GM23338 (cell line): ENCODE measurements around the gene OLIG3.

ENCODE experiments used
- CREB1 ChIP-seq: fragments of 250-450 bp; sonication (Bioruptor Pico); IDR thresholded peaks from 2 replicates; pipeline ENCODE4 v1.5.0; 2020; ENCODE audit warnings: low read depth, mild to moderate bottlenecking, moderate library complexity
- EZH2 ChIP-seq: fragments of 200-600 bp; sonication (generic); IDR thresholded peaks from one replicate; pipeline ENCODE4 v1.8.0; 2017; ENCODE audit warnings: antibody characterized with exemption, mild to moderate bottlenecking, low read depth; ENCODE audit not compliant: unreplicated experiment
- EZH2phosphoT487 ChIP-seq: fragments of 200-600 bp; sonication (generic); IDR thresholded peaks from one replicate; pipeline ENCODE4 v1.8.1; 2018; ENCODE audit warnings: antibody characterized with exemption; ENCODE audit not compliant: unreplicated experiment
- POLR2AphosphoS5 ChIP-seq: IDR thresholded peaks from 2 replicates; pipeline ENCODE4 v1.6.1; 2016; ENCODE audit warnings: antibody characterized with exemption, low read depth
- TF ChIP-seq, protein P1 (sequence below), 2 experiments: fragments of 200-600 bp in 1 of 2; sonication (generic) in 1 of 2; conservative IDR thresholded peaks; 2 replicates each; pipeline versions ENCODE4 v1.5.1 to v1.6.1; 2016 to 2017; ENCODE audit warnings: antibody characterized with exemption in 2 of 2, low read depth in 2 of 2, mild to moderate bottlenecking in 2 of 2, moderate library complexity in 1 of 2
- TF ChIP-seq, protein P2 (sequence below): fragments of 250-450 bp; sonication (Bioruptor Pico); IDR thresholded peaks from 2 replicates; pipeline ENCODE4 v1.5.0; 2020; ENCODE audit warnings: mild to moderate bottlenecking, moderate library complexity

DNA sequence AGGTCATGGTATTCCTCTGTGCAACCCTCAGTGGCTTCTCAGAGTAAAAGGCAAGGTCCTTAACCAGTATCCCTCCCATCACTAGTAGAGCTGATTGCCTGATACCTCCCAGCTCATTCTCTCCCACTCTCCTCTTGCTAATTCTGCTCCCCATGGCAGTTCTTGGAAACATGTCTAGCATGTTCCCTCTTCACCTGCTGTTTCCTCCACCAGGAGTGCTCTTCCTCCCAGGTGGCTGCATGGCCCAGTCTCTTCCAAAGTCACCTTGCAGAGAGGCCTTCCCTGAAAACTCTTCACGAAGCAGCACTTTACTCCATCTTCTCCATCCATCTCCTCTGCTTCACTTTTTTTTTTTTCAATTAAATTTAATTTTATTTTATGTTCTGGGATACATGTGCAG, 36.2 kb upstream of the OLIG3 start:
- TF ChIP-seq POLR2AphosphoS5 (no peak), EZH2phosphoT487 (no peak), CREB1 (CRISPR knock-in tag) (no peak), EZH2 (no peak)
- TF ChIP-seq, protein P1, sequence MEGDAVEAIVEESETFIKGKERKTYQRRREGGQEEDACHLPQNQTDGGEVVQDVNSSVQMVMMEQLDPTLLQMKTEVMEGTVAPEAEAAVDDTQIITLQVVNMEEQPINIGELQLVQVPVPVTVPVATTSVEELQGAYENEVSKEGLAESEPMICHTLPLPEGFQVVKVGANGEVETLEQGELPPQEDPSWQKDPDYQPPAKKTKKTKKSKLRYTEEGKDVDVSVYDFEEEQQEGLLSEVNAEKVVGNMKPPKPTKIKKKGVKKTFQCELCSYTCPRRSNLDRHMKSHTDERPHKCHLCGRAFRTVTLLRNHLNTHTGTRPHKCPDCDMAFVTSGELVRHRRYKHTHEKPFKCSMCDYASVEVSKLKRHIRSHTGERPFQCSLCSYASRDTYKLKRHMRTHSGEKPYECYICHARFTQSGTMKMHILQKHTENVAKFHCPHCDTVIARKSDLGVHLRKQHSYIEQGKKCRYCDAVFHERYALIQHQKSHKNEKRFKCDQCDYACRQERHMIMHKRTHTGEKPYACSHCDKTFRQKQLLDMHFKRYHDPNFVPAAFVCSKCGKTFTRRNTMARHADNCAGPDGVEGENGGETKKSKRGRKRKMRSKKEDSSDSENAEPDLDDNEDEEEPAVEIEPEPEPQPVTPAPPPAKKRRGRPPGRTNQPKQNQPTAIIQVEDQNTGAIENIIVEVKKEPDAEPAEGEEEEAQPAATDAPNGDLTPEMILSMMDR (conservative IDR thresholded peaks at IDR 0.05; ENCODE audit: low read depth in 2 of 2) = peak; percentile 20 to 28; a peak in 2 of 4 replicates
- TF ChIP-seq, protein P2, sequence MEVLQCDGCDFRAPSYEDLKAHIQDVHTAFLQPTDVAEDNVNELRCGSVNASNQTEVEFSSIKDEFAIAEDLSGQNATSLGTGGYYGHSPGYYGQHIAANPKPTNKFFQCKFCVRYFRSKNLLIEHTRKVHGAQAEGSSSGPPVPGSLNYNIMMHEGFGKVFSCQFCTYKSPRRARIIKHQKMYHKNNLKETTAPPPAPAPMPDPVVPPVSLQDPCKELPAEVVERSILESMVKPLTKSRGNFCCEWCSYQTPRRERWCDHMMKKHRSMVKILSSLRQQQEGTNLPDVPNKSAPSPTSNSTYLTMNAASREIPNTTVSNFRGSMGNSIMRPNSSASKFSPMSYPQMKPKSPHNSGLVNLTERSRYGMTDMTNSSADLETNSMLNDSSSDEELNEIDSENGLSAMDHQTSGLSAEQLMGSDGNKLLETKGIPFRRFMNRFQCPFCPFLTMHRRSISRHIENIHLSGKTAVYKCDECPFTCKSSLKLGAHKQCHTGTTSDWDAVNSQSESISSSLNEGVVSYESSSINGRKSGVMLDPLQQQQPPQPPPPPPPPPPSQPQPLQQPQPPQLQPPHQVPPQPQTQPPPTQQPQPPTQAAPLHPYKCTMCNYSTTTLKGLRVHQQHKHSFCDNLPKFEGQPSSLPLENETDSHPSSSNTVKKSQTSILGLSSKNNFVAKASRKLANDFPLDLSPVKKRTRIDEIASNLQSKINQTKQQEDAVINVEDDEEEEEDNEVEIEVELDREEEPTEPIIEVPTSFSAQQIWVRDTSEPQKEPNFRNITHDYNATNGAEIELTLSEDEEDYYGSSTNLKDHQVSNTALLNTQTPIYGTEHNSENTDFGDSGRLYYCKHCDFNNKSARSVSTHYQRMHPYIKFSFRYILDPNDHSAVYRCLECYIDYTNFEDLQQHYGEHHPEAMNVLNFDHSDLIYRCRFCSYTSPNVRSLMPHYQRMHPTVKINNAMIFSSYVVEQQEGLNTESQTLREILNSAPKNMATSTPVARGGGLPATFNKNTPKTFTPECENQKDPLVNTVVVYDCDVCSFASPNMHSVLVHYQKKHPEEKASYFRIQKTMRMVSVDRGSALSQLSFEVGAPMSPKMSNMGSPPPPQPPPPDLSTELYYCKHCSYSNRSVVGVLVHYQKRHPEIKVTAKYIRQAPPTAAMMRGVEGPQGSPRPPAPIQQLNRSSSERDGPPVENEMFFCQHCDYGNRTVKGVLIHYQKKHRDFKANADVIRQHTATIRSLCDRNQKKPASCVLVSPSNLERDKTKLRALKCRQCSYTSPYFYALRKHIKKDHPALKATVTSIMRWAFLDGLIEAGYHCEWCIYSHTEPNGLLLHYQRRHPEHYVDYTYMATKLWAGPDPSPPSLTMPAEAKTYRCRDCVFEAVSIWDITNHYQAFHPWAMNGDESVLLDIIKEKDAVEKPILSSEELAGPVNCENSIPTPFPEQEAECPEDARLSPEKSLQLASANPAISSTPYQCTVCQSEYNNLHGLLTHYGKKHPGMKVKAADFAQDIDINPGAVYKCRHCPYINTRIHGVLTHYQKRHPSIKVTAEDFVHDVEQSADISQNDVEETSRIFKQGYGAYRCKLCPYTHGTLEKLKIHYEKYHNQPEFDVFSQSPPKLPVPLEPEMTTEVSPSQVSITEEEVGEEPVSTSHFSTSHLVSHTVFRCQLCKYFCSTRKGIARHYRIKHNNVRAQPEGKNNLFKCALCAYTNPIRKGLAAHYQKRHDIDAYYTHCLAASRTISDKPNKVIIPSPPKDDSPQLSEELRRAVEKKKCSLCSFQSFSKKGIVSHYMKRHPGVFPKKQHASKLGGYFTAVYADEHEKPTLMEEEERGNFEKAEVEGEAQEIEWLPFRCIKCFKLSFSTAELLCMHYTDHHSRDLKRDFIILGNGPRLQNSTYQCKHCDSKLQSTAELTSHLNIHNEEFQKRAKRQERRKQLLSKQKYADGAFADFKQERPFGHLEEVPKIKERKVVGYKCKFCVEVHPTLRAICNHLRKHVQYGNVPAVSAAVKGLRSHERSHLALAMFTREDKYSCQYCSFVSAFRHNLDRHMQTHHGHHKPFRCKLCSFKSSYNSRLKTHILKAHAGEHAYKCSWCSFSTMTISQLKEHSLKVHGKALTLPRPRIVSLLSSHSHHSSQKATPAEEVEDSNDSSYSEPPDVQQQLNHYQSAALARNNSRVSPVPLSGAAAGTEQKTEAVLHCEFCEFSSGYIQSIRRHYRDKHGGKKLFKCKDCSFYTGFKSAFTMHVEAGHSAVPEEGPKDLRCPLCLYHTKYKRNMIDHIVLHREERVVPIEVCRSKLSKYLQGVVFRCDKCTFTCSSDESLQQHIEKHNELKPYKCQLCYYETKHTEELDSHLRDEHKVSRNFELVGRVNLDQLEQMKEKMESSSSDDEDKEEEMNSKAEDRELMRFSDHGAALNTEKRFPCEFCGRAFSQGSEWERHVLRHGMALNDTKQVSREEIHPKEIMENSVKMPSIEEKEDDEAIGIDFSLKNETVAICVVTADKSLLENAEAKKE (CRISPR knock-in tag) = no peak
